Erythroblast (primary cell): ENCODE results near the gene CRIP1.

Source experiments
- GATA1 ChIP-seq: IDR thresholded peaks from 2 replicates; pipeline ENCODE4 v1.6.1; 2011; ENCODE audit warnings: low read depth, mild to moderate bottlenecking, control low read depth, low read length, moderate library complexity
- POLR2A ChIP-seq: IDR thresholded peaks from 2 replicates; pipeline ENCODE4 v1.6.1; 2011; ENCODE audit warnings: mild to moderate bottlenecking, low read length

DNA sequence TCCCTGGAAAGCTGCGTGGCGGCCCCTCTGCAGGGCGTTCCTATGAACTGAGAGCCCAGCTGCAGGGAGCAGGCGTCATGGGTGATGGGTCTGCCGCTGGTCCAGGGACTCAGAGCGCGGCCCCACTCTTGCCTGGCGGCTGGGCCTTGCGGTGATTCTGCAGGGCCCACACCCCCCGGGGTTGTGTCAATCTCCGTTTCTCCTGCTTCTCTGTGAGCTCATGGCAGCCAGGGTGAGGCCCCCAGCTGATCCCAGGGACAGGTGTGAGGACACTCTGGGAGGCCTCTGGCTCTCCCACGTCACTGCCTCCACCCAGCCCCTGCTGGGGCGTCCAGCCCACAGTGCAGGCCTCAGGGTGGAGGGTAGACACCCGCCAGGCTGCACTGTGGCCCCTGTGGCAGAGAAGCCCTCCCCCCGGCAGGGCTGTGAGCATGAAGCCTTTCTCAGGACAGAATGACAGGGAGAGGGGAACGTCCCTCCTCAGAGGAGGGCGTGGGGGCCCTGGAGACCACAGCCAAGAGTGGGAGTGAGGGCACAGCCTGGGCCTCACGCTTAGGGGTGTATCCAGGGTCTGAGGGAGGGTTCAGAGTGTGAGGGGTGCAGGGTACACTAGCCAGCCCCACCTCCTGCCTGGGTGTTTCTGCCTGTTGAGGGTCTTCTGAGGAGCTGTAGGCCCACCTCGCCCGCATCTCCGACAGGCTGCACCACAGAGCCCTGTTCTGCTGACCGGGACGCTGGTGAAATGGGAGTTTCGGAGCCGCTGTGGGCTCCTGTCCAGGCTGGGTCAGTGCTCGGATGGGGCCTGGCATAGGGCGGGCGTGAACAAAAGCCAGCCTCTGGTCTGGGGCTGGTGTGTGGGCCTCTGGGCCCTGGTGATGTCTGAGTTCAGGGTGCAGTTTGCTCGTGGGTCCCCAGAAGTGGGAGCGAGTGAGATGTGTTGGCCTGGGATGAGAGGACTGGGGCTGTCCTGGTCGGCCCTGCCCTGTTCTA lies 38.7 kb upstream of the CRIP1 start:
- TF ChIP-seq POLR2A (no peak), GATA1 (no peak)
